ENCODE results near the gene KLHL30. TPM values are rescaled to one million over a fixed set of nuclear protein-coding genes. Genes with fewer than 3 reads are reported as not detected.
A peak's percentile ranks its signal among the peaks of the same experiment; 100 is the strongest.

Gene KLHL30
- total and polyA plus RNA-seq, 2 donors (not counting 1 experiment from before 2014, with no cell fraction given), result 1.2 to 1.6 TPM

GRCh38 chr2:238106698-238107524 is 31.6 kb upstream of the KLHL30 start:
- H3K27ac ChIP-seq (ENCODE audit: insufficient read depth, low read length), result no peak overlapping the region
- TF ChIP-seq EZH2 (IDR thresholded peaks at IDR 0.05; ENCODE audit: low read length, missing control alignments) (no peak), CTCF (conservative IDR thresholded peaks at IDR 0.05 in 1 of 2, IDR thresholded peaks at IDR 0.05 in 1 of 2; ENCODE audit: low read depth in 1 of 2, low read length in 2 of 2) (no peak)
- no peak overlapping the region for H3K9ac ChIP-seq (ENCODE audit: insufficient read depth, low read length)
- no peaks in the 10 kb centered on the region for H4K20me1 ChIP-seq (ENCODE audit: control insufficient read depth, extremely low read depth, insufficient read depth, low read length)
- no peaks in the 10 kb centered on the region for H3K4me1 ChIP-seq (ENCODE audit: control insufficient read depth, extremely low read depth, insufficient read depth, low read length)
- H3K36me3 ChIP-seq (ENCODE audit: control insufficient read depth, insufficient read depth, low read length), result no peaks in the 10 kb centered on the region
- H3K27me3 ChIP-seq (ENCODE audit: control insufficient read depth, insufficient read depth, low read length), result no peaks in the 10 kb centered on the region
- H3K9me3 ChIP-seq (ENCODE audit: control insufficient read depth, insufficient read depth, low read depth, low read length), result no peaks in the 10 kb centered on the region
- no peak overlapping the region for H3K4me3 ChIP-seq (replicated peaks in 1 of 4; ENCODE audit: control extremely low read depth in 1 of 4, insufficient read depth in 1 of 4, low read depth in 3 of 4, low read length in 4 of 4)
- H3K79me2 ChIP-seq (ENCODE audit: control insufficient read depth, insufficient read depth, low read length), result no peaks in the 10 kb centered on the region
- no peak overlapping the region for H2AFZ ChIP-seq (ENCODE audit: low read length)
- peak in 1 of 2 donors; percentile 6 for DNase-seq (ENCODE audit: low read depth in 2 of 2)
- no peak overlapping the region for H3K4me2 ChIP-seq (ENCODE audit: extremely low read depth, insufficient read depth, low read length)

- Histone ChIP-seq H3K4me1 (ENCODE audit: control insufficient read depth, extremely low read depth, insufficient read depth, low read length) (no peaks in the 10 kb centered on the region), H3K79me2 (ENCODE audit: control insufficient read depth, insufficient read depth, low read length) (no peaks in the 10 kb centered on the region), H3K27me3 (ENCODE audit: control insufficient read depth, insufficient read depth, low read length) (no peaks in the 10 kb centered on the region), H3K4me3 (replicated peaks in 1 of 4; ENCODE audit: control extremely low read depth in 1 of 4, insufficient read depth in 1 of 4, low read depth in 3 of 4, low read length in 4 of 4) (no peak overlapping the region), H2AFZ (ENCODE audit: low read length) (no peak overlapping the region), H3K36me3 (ENCODE audit: control insufficient read depth, insufficient read depth, low read length) (no peaks in the 10 kb centered on the region), H3K9ac (ENCODE audit: insufficient read depth, low read length) (no peak overlapping the region), H3K4me2 (ENCODE audit: extremely low read depth, insufficient read depth, low read length) (no peak overlapping the region), H4K20me1 (ENCODE audit: control insufficient read depth, extremely low read depth, insufficient read depth, low read length) (no peaks in the 10 kb centered on the region), H3K9me3 (ENCODE audit: control insufficient read depth, insufficient read depth, low read depth, low read length) (no peaks in the 10 kb centered on the region), H3K27ac (ENCODE audit: insufficient read depth, low read length) (no peak overlapping the region)
- no peak for DNase-seq (ENCODE audit: low read depth in 2 of 2)
- TF ChIP-seq EZH2 (IDR thresholded peaks at IDR 0.05; ENCODE audit: low read length, missing control alignments), result no peak
- no peak for TF ChIP-seq CTCF (conservative IDR thresholded peaks at IDR 0.05 in 1 of 2, IDR thresholded peaks at IDR 0.05 in 1 of 2; ENCODE audit: low read depth in 1 of 2, low read length in 2 of 2)
Observed at GRCh38 chr2:238107525-238108422, 30.7 kb upstream of the KLHL30 start.
